ENCODE data around the gene RABGEF1. TPM values are rescaled to one million over a fixed set of nuclear protein-coding genes. Genes with fewer than 3 reads are reported as not detected.

RABGEF1 gene
- total and polyA plus RNA-seq, 12 donors: 7.2 to 23.4 (median 16.6) TPM

GRCh38 chr7:66837007-66837406 is 96.5 kb downstream of the RABGEF1 start:
- H3K27ac ChIP-seq: no peak overlapping the region
- no peak for DNase-seq
- H3K4me3 ChIP-seq: no peak overlapping the region
- H3K9me3 ChIP-seq: peaks cover 0 to 6% (median 0%) of the 10 kb centered on the region in 11 donors
- no peaks in the 10 kb centered on the region for H3K36me3 ChIP-seq
- WGBS, 2 donors: 25 to 31% methylated on average over 5 of the region's 5 CpGs
- H3K27me3 ChIP-seq: no peaks in the 10 kb centered on the region
- intact Hi-C loops (cut with DNase I): no loop called here
- peak in 3 of 9 donors; percentile 9 to 41 (median 9) for TF ChIP-seq CTCF (IDR thresholded peaks at IDR 0.05)
- no peak for ATAC-seq
- H3K4me1 ChIP-seq: no peaks in the 10 kb centered on the region

GRCh38 chr7:66837661-66838060 is 97.1 kb downstream of the RABGEF1 start:
- no peaks in the 10 kb centered on the region for H3K27me3 ChIP-seq
- H3K36me3 ChIP-seq: no peaks in the 10 kb centered on the region
- ATAC-seq (no peak), DNase-seq (no peak)
- intact Hi-C loops (cut with DNase I): no loop called here
- peaks cover 0 to 6% (median 0%) of the 10 kb centered on the region in 11 donors for H3K9me3 ChIP-seq
- no peak for TF ChIP-seq CTCF (IDR thresholded peaks at IDR 0.05)
- H3K4me3 ChIP-seq: no peak overlapping the region
- no peaks in the 10 kb centered on the region for H3K4me1 ChIP-seq
- WGBS, 2 donors: 91 to 93% methylated on average over 9 of the region's 9 CpGs
- H3K27ac ChIP-seq: no peak overlapping the region

- WGBS, 2 donors: 75 to 77% methylated on average over 8 of the region's 8 CpGs
- H3K4me3 ChIP-seq: no peak overlapping the region
- intact Hi-C loops (cut with DNase I): loop anchor here in 2 of 10 donors (5.0 to 10.0 kb wide), 2 partner anchors 95 to 157 kb away; partner anchors contain the start of genes RABGEF1 (in 1 of the 2), SBDS (in 1 of the 2) and TYW1 (in 1 of the 2)
- peaks cover 0 to 11% (median 7%) of the 10 kb centered on the region in 9 donors for H3K4me1 ChIP-seq
- DNase-seq (no peak), ATAC-seq (no peak)
- H3K36me3 ChIP-seq: no peaks in the 10 kb centered on the region
- H3K27ac ChIP-seq: no peak overlapping the region
- H3K27me3 ChIP-seq: no peaks in the 10 kb centered on the region
- H3K9me3 ChIP-seq: peaks cover 0 to 6% (median 0%) of the 10 kb centered on the region in 11 donors
- no peak for TF ChIP-seq CTCF (IDR thresholded peaks at IDR 0.05)
These were observed 99.3 kb downstream of the RABGEF1 start for GRCh38 chr7:66839814-66840213.

- WGBS, 2 donors: 92 to 94% methylated on average over 5 of the region's 5 CpGs
- no peak for DNase-seq
- Histone ChIP-seq H3K4me1 (peaks cover 0 to 13% (median 7%) of the 10 kb centered on the region in 9 donors), H3K27ac (no peak overlapping the region), H3K27me3 (no peaks in the 10 kb centered on the region), H3K36me3 (no peaks in the 10 kb centered on the region), H3K9me3 (peaks cover 0 to 6% (median 0%) of the 10 kb centered on the region in 11 donors), H3K4me3 (no peak overlapping the region)
- intact Hi-C loops (cut with DNase I): loop anchor here in 2 of 10 donors (5.0 to 10.0 kb wide), 2 partner anchors 96 to 157 kb away; partner anchors contain the start of genes RABGEF1 (in 1 of the 2), SBDS (in 1 of the 2) and TYW1 (in 1 of the 2)
- ATAC-seq: no peak
- TF ChIP-seq CTCF (IDR thresholded peaks at IDR 0.05): no peak
These were observed 99.8 kb downstream of the RABGEF1 start for GRCh38 chr7:66840316-66840715.
